Measurements from ENCODE around the gene RAB29.
A peak's percentile ranks its signal among the peaks of the same experiment; 100 is the strongest.

The RAB29 gene

GRCh38 chr1:205805082-205805711, 29.9 kb upstream of the RAB29 start:
- no peak overlapping the region for H3K27ac ChIP-seq
- TF ChIP-seq CTCF (conservative IDR thresholded peaks at IDR 0.05): no peak
- TF ChIP-seq ZFX (IDR thresholded peaks at IDR 0.05): no peak

- H3K27ac ChIP-seq: no peak overlapping the region
- no peak for TF ChIP-seq CTCF (conservative IDR thresholded peaks at IDR 0.05)
- TF ChIP-seq ZFX (IDR thresholded peaks at IDR 0.05): no peak
Measured at GRCh38 chr1:205804605-205805004, 29.3 kb upstream of the RAB29 start.

GRCh38 chr1:205803986-205804385, 28.7 kb upstream of the RAB29 start:
- TF ChIP-seq ZFX (IDR thresholded peaks at IDR 0.05) (no peak), CTCF (conservative IDR thresholded peaks at IDR 0.05) (no peak)
- H3K27ac ChIP-seq: no peak overlapping the region

- TF ChIP-seq ZFX (IDR thresholded peaks at IDR 0.05) (no peak), CTCF (conservative IDR thresholded peaks at IDR 0.05) (no peak)
- no peak overlapping the region for H3K27ac ChIP-seq
Measured at GRCh38 chr1:205802060-205802459, 26.8 kb upstream of the RAB29 start.

- no peak overlapping the region for H3K27ac ChIP-seq
- TF ChIP-seq ZFX (IDR thresholded peaks at IDR 0.05): no peak
- no peak for TF ChIP-seq CTCF (conservative IDR thresholded peaks at IDR 0.05)
Measured at GRCh38 chr1:205800981-205801703, 25.9 kb upstream of the RAB29 start.

- TF ChIP-seq CTCF (conservative IDR thresholded peaks at IDR 0.05) (no peak), ZFX (IDR thresholded peaks at IDR 0.05) (no peak)
- no peak overlapping the region for H3K27ac ChIP-seq
Measured at GRCh38 chr1:205800427-205800826, 25.1 kb upstream of the RAB29 start.

GRCh38 chr1:205798577-205798976, 23.3 kb upstream of the RAB29 start:
- H3K27ac ChIP-seq: peak overlapping the region; percentile 32
- no peak for TF ChIP-seq CTCF (conservative IDR thresholded peaks at IDR 0.05)
- TF ChIP-seq ZFX (IDR thresholded peaks at IDR 0.05): no peak
